Sigmoid colon (tissue), 7 donors: ENCODE results near the gene FBXO48. TPM values are rescaled to one million over a fixed set of nuclear protein-coding genes. Genes with fewer than 3 reads are reported as not detected.

Source experiments
- DNase-seq: peaks from one replicate; pipeline ENCODE4 v3.0.0-alpha.2; 2019
- H3K27ac ChIP-seq, 4 donors: fragments of 200-600 bp; sonication (generic); one replicate each; pipeline ENCODE4 v1.5.1; 2016 to 2019; ENCODE audit warnings: mild to moderate bottlenecking in 1 of 4
- H3K27me3 ChIP-seq, 3 donors: fragments of 200-600 bp; sonication (generic); one replicate each; pipeline ENCODE4 v1.5.1; 2019; ENCODE audit warnings: mild to moderate bottlenecking in 1 of 3
- H3K36me3 ChIP-seq, 4 donors: fragments of 200-600 bp; sonication (generic); one replicate each; pipeline ENCODE4 v1.5.1; 2016 to 2019
- H3K4me1 ChIP-seq, 4 donors: fragments of 200-600 bp; sonication (generic); one replicate each; pipeline ENCODE4 v1.5.1; 2017 to 2019
- H3K4me3 ChIP-seq, 4 donors: fragments of 200-600 bp; sonication (generic); one replicate each; pipeline ENCODE4 v1.5.1; 2017 to 2019; ENCODE audit warnings: mild to moderate bottlenecking in 2 of 4, moderate library complexity in 1 of 4
- H3K9me3 ChIP-seq, 4 donors: fragments of 200-600 bp in 3 of 4; sonication (generic) in 3 of 4; one replicate each; pipeline versions ENCODE4 v1.5.1 to v1.6.1; 2013 to 2019
- EP300 ChIP-seq, 4 donors: sonication (generic); formaldehyde crosslinking; IDR thresholded peaks; one replicate each; pipeline ENCODE4 v1.6.1; 2017; ENCODE audit warnings: antibody characterized with exemption in 4 of 4
- POLR2A ChIP-seq, 2 donors: fragments of 450-650 bp; IDR thresholded peaks; one replicate each; pipeline ENCODE4 v1.6.1; 2016; ENCODE audit warnings: antibody characterized with exemption in 2 of 2, mild to moderate bottlenecking in 2 of 2, moderate library complexity in 2 of 2
- POLR2AphosphoS5 ChIP-seq, 4 donors: sonication (generic); formaldehyde crosslinking; IDR thresholded peaks; one replicate each; pipeline ENCODE4 v1.6.1; 2017; ENCODE audit warnings: antibody characterized with exemption in 4 of 4
- WGBS, 2 donors: extraction: QIAGEN DNeasy Blood & Tissue Kit; methylation state at CpG; one replicate each; pipeline ENCODE4 v1.1.7; 2013; 5-methylcytosine and 5-hydroxymethylcytosine counted together
- intact Hi-C: fragments of 100-400 bp; cut with DNase I; formaldehyde crosslinking; loops from one replicate; pipeline ENCODE4 v1.15.1; 2023
- polyA plus RNA-seq, 3 donors: library from polyadenylated mRNA; stranded (reverse); fragments of 200-250 nt; gene quantifications; one replicate each; pipeline ENCODE4 v1.2.3, GENCODE V29; 2013
- total RNA-seq, 4 donors: library from RNA; depleted of rRNA; stranded (reverse); fragments of >200 nt; gene quantifications; one replicate each; pipeline ENCODE4 v1.1.0, GENCODE V29; 2016
- TF ChIP-seq, protein P1 (sequence below), 4 experiments: fragments of 450-650 bp in 3 of 4; fragments of 200-600 bp in 1 of 4; IDR thresholded peaks; one replicate each; pipeline ENCODE4 v1.5.1; 2016 to 2019; ENCODE audit warnings: antibody characterized with exemption in 4 of 4, mild to moderate bottlenecking in 3 of 4, moderate library complexity in 2 of 4
- donor health status: healthy with polysubstance abuse.
- donor health status: Bipolar disorder and iron deficiency.
- donor health status: healthy.

The FBXO48 gene
- total and polyA plus RNA-seq, 7 donors: 0.55 to 1.2 (median 0.70) TPM

DNA sequence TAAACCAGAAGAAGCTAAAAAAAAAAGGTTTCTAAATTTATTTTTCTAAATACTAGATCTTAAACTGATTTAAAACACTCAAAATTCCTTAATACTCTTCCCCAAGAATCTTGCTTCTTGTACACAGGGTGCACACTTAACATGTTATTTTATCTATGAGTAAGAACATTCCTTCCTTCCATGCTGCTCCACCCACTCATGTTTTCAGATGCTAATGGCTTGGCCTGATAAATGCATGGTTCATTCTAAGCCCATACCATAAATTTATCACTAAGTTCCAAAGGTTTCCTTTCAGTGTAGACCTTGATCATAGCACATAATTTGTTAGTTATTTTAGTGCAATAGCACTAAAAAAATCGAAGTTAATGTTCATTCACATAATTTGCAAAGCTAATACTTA, 8.1 kb downstream of the FBXO48 start:
- Histone ChIP-seq H3K27ac (no peak overlapping the region), H3K4me3 (no peak overlapping the region), H3K27me3 (no peaks in the 10 kb centered on the region), H3K36me3 (no peaks in the 10 kb centered on the region), H3K4me1 (peaks cover 0 to 7% (median 0%) of the 10 kb centered on the region in 4 donors), H3K9me3 (no peaks in the 10 kb centered on the region)
- TF ChIP-seq POLR2AphosphoS5 (IDR thresholded peaks at IDR 0.05) (no peak), POLR2A (IDR thresholded peaks at IDR 0.05) (no peak), EP300 (IDR thresholded peaks at IDR 0.05) (no peak)
- TF ChIP-seq, protein P1, sequence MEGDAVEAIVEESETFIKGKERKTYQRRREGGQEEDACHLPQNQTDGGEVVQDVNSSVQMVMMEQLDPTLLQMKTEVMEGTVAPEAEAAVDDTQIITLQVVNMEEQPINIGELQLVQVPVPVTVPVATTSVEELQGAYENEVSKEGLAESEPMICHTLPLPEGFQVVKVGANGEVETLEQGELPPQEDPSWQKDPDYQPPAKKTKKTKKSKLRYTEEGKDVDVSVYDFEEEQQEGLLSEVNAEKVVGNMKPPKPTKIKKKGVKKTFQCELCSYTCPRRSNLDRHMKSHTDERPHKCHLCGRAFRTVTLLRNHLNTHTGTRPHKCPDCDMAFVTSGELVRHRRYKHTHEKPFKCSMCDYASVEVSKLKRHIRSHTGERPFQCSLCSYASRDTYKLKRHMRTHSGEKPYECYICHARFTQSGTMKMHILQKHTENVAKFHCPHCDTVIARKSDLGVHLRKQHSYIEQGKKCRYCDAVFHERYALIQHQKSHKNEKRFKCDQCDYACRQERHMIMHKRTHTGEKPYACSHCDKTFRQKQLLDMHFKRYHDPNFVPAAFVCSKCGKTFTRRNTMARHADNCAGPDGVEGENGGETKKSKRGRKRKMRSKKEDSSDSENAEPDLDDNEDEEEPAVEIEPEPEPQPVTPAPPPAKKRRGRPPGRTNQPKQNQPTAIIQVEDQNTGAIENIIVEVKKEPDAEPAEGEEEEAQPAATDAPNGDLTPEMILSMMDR (IDR thresholded peaks at IDR 0.05): no peak
- intact Hi-C loops: loop anchor here (10.0 kb wide), 1 partner anchor 56 kb away; no protein-coding TSS in a partner anchor
- no peak for DNase-seq
- 13 to 47% methylated on average over 1 of the region's 1 CpG for WGBS, 2 donors

DNA sequence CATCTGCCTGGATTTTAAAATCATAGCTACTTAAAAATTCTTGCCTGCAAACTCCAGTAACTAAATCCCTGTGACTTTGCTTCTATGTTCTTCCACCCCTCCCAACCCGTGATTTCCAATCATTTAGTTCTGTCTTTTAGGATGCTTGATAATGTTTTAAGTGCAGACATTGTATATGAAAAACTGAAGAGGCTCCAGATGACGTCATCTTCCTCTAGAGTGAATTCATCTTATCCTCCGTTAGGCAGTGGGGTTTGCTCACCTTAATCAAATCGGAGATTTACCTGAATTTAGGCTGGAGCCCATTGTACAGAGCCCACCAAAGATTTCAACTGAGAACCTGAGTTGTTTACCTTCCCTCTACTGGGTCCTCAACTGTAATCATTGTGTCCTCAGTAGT, 10.9 kb downstream of the FBXO48 start:
- 91 to 92% methylated on average over 4 of the region's 4 CpGs for WGBS, 2 donors
- TF ChIP-seq POLR2A (IDR thresholded peaks at IDR 0.05) (no peak), POLR2AphosphoS5 (IDR thresholded peaks at IDR 0.05) (no peak), EP300 (IDR thresholded peaks at IDR 0.05) (no peak)
- TF ChIP-seq, protein P1 (IDR thresholded peaks at IDR 0.05): no peak
- no peak overlapping the region for H3K4me3 ChIP-seq

DNA sequence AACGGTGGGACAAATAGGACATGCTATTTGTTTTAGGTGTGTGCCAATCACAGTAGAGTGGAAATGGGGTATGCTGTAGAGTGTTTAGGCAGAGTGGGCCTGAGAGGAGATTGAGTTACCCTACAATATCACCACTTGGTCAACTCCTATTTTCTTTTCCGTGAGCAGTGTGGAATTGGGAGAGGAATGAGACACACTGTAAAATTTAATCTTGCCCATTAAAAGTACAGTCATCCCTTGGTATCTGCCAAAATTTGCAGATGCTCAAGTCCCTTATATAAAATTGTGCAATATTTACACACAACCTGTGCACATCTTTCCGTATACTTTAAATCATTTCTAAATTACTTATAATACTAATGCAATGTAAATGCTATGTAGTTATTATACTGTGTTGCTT, 12.4 kb downstream of the FBXO48 start:
- Histone ChIP-seq H3K36me3 (no peaks in the 10 kb centered on the region), H3K27me3 (no peaks in the 10 kb centered on the region), H3K9me3 (no peaks in the 10 kb centered on the region), H3K4me1 (no peaks in the 10 kb centered on the region), H3K27ac (no peak overlapping the region), H3K4me3 (no peak overlapping the region)
- 76 to 90% methylated on average over 3 of the region's 3 CpGs for WGBS, 2 donors
- intact Hi-C loops: loop anchor here (10.0 kb wide), 1 partner anchor 60 kb away; no protein-coding TSS in a partner anchor
- no peak for TF ChIP-seq POLR2A (IDR thresholded peaks at IDR 0.05)
- TF ChIP-seq, protein P1 (IDR thresholded peaks at IDR 0.05): no peak
- no peak for TF ChIP-seq EP300 (IDR thresholded peaks at IDR 0.05)
- TF ChIP-seq POLR2AphosphoS5 (IDR thresholded peaks at IDR 0.05): no peak
- DNase-seq: no peak

More for the DNA sequence above, 10.9 kb downstream of the FBXO48 start:
- Histone ChIP-seq H3K9me3 (no peaks in the 10 kb centered on the region), H3K27ac (no peak overlapping the region), H3K27me3 (no peaks in the 10 kb centered on the region), H3K36me3 (no peaks in the 10 kb centered on the region), H3K4me1 (no peaks in the 10 kb centered on the region)
- DNase-seq: no peak
- intact Hi-C loops: loop anchor here (10.0 kb wide), 1 partner anchor 59 kb away; no protein-coding TSS in a partner anchor

DNA sequence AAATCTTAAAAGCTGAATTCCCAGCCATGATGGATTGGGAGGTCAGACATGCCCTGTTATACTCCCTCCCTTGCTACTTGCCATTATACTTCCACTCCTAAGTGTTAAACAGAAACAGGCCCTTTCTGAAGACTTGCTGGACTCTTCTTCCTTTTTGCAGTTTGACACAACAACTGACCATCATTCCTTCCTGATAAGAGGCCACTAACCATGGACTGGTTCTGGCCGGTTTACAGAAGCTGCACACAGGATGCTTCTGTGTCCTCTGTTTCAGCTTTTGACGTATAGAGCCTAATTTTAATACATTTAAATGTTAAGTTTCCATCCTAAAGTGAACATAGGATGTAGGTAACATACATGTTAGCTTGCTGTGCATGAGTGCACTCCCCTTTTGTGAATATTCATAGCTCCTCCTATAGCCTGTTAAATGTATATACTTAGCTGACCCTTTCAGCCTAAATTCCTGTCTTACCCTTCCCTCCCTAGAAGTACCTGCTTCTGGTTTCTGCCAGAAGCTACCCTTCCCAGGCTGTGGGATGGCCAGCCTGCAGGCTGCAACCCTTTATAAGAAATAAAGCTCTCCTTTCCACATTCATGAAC, 13.2 kb downstream of the FBXO48 start:
- Histone ChIP-seq H3K27me3 (no peaks in the 10 kb centered on the region), H3K9me3 (no peaks in the 10 kb centered on the region), H3K27ac (no peak overlapping the region), H3K4me1 (no peaks in the 10 kb centered on the region), H3K36me3 (no peaks in the 10 kb centered on the region), H3K4me3 (no peak overlapping the region)
- no peak for DNase-seq
- 74 to 79% methylated on average over 2 of the region's 2 CpGs for WGBS, 2 donors
- intact Hi-C loops: loop anchor here (10.0 kb wide), 1 partner anchor 61 kb away; no protein-coding TSS in a partner anchor
- TF ChIP-seq POLR2AphosphoS5 (IDR thresholded peaks at IDR 0.05) (no peak), EP300 (IDR thresholded peaks at IDR 0.05) (no peak)

DNA sequence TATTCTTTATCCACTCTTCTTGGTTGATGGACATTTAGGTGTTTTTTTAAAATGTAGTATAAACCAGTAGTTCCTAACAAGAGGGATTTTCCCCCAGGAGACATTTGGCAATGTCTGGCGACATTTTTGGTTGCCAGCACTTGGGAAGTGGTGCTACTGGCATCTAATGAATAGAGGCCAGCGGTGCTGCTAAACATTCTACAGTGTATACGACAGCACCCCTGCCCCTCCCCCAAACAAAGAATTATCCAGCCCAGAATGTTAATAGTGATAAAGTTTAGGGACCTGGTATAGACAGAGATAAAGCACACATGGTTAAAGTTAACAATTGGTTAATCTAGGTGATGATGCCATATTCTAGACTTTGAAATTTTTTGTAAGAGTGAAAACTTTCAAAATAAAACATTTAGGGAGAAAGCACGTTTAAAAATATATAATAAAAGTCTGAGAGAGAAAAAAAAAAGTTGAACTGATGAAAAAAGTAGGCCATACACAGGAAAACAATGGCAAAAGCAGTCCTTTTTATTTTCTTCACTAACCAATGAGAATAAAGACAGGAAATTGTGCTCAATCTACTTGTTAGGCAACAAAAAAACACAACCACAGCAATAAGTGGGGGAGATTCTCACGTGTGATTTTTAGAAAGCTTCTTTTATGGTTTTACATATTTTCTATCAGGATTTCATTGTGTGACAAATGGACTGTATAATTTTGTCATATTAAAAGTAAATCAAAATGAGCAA, 14.8 kb downstream of the FBXO48 start:
- TF ChIP-seq EP300 (IDR thresholded peaks at IDR 0.05): no peak
- TF ChIP-seq, protein P1 (IDR thresholded peaks at IDR 0.05): no peak
- TF ChIP-seq POLR2AphosphoS5 (IDR thresholded peaks at IDR 0.05): no peak
- no peak for TF ChIP-seq POLR2A (IDR thresholded peaks at IDR 0.05)
- intact Hi-C loops: loop anchor here (10.0 kb wide), 1 partner anchor 62 kb away; no protein-coding TSS in a partner anchor

More for the DNA sequence above, 14.8 kb downstream of the FBXO48 start:
- Histone ChIP-seq H3K27me3 (no peaks in the 10 kb centered on the region), H3K4me1 (no peaks in the 10 kb centered on the region), H3K9me3 (no peaks in the 10 kb centered on the region), H3K27ac (no peak overlapping the region), H3K36me3 (no peaks in the 10 kb centered on the region), H3K4me3 (no peak overlapping the region)
- 72 to 73% methylated on average over 5 of the region's 5 CpGs for WGBS, 2 donors
- DNase-seq: no peak
